ENCODE measurements around the gene CDC73.

Gene CDC73

GRCh38 chr1:193211539-193211938 lies 89.7 kb downstream of the CDC73 start:
- Histone ChIP-seq H3K9me3 (replicated peaks; ENCODE audit: insufficient read depth, low read length) (no peaks in the 10 kb centered on the region), H3K4me2 (ENCODE audit: low read depth, low read length) (peak overlapping the region; percentile 5; the same call in 1 of the 2 replicates), H4K20me1 (ENCODE audit: insufficient read depth, low read length) (no peaks in the 10 kb centered on the region; the same call in 1 of the 2 replicates), H3K27ac (ENCODE audit: low read length) (peak overlapping the region; percentile 2; the same call in 1 of the 2 replicates), H3K4me3 (ENCODE audit: low read length) (no peak overlapping the region), H3K36me3 (replicated peaks; ENCODE audit: insufficient read depth, low read length) (no peaks in the 10 kb centered on the region; the same call in 1 of the 2 replicates), H3K79me2 (ENCODE audit: low read length) (peaks cover 6% of the 10 kb centered on the region; the same call in 1 of the 2 replicates), H3K27me3 (replicated peaks; ENCODE audit: insufficient read depth, low read length) (no peaks in the 10 kb centered on the region), H3K4me1 (ENCODE audit: low read length) (peaks cover 12% of the 10 kb centered on the region), H3K9me2 (replicated peaks; ENCODE audit: insufficient read depth, low read length) (no peaks in the 10 kb centered on the region), H2AFZ (ENCODE audit: low read length) (no peak overlapping the region), H3K9ac (ENCODE audit: low read length) (no peak overlapping the region), H3F3A (ENCODE audit: insufficient read depth, low read length) (peaks cover 11% of the 10 kb centered on the region; the same call in 1 of the 2 replicates)
- no peak for TF ChIP-seq EZH2phosphoT487 (IDR thresholded peaks at IDR 0.05; ENCODE audit: low read length)
- TF ChIP-seq EZH2 (optimal IDR thresholded peaks at IDR 0.05; ENCODE audit: low read depth, low read length), result no peak
- no peak for TF ChIP-seq CTCF (IDR thresholded peaks at IDR 0.05; ENCODE audit: low read length)
- DNase-seq, result peak; percentile 31

GRCh38 chr1:193212637-193213036 lies 90.8 kb downstream of the CDC73 start:
- Histone ChIP-seq H3K9me3 (replicated peaks; ENCODE audit: insufficient read depth, low read length) (no peaks in the 10 kb centered on the region), H3K4me3 (ENCODE audit: low read length) (no peak overlapping the region), H4K20me1 (ENCODE audit: insufficient read depth, low read length) (no peaks in the 10 kb centered on the region; the same call in 1 of the 2 replicates), H3K79me2 (ENCODE audit: low read length) (peaks cover 6% of the 10 kb centered on the region; the same call in 1 of the 2 replicates), H3K9ac (ENCODE audit: low read length) (no peak overlapping the region), H3K27ac (ENCODE audit: low read length) (no peak overlapping the region), H3K36me3 (replicated peaks; ENCODE audit: insufficient read depth, low read length) (no peaks in the 10 kb centered on the region; the same call in 1 of the 2 replicates), H2AFZ (ENCODE audit: low read length) (no peak overlapping the region), H3K4me2 (ENCODE audit: low read depth, low read length) (no peak overlapping the region), H3K27me3 (replicated peaks; ENCODE audit: insufficient read depth, low read length) (no peaks in the 10 kb centered on the region), H3F3A (ENCODE audit: insufficient read depth, low read length) (peaks cover 11% of the 10 kb centered on the region; the same call in 1 of the 2 replicates), H3K4me1 (ENCODE audit: low read length) (peaks cover 12% of the 10 kb centered on the region), H3K9me2 (replicated peaks; ENCODE audit: insufficient read depth, low read length) (no peaks in the 10 kb centered on the region)
- TF ChIP-seq EZH2 (optimal IDR thresholded peaks at IDR 0.05; ENCODE audit: low read depth, low read length) (no peak), CTCF (IDR thresholded peaks at IDR 0.05; ENCODE audit: low read length) (no peak), EZH2phosphoT487 (IDR thresholded peaks at IDR 0.05; ENCODE audit: low read length) (no peak)
- no peak for DNase-seq

GRCh38 chr1:193213998-193214397 lies 92.2 kb downstream of the CDC73 start:
- H3K9me2 ChIP-seq (replicated peaks; ENCODE audit: insufficient read depth, low read length), result no peaks in the 10 kb centered on the region
- DNase-seq, result no peak
- H3F3A ChIP-seq (ENCODE audit: insufficient read depth, low read length), result peaks cover 11% of the 10 kb centered on the region; the same call in 1 of the 2 replicates
- peaks cover 6% of the 10 kb centered on the region; the same call in 1 of the 2 replicates for H3K79me2 ChIP-seq (ENCODE audit: low read length)
- H3K36me3 ChIP-seq (replicated peaks; ENCODE audit: insufficient read depth, low read length), result no peaks in the 10 kb centered on the region; the same call in 1 of the 2 replicates
- no peak overlapping the region for H2AFZ ChIP-seq (ENCODE audit: low read length)
- H4K20me1 ChIP-seq (ENCODE audit: insufficient read depth, low read length), result no peaks in the 10 kb centered on the region; the same call in 1 of the 2 replicates
- H3K27me3 ChIP-seq (replicated peaks; ENCODE audit: insufficient read depth, low read length), result no peaks in the 10 kb centered on the region
- H3K27ac ChIP-seq (ENCODE audit: low read length), result no peak overlapping the region
- H3K4me2 ChIP-seq (ENCODE audit: low read depth, low read length), result no peak overlapping the region
- H3K4me3 ChIP-seq (ENCODE audit: low read length), result no peak overlapping the region
- peaks cover 12% of the 10 kb centered on the region for H3K4me1 ChIP-seq (ENCODE audit: low read length)
- TF ChIP-seq CTCF (IDR thresholded peaks at IDR 0.05; ENCODE audit: low read length), result no peak
- TF ChIP-seq EZH2 (optimal IDR thresholded peaks at IDR 0.05; ENCODE audit: low read depth, low read length), result no peak
- no peak for TF ChIP-seq EZH2phosphoT487 (IDR thresholded peaks at IDR 0.05; ENCODE audit: low read length)
- H3K9ac ChIP-seq (ENCODE audit: low read length), result no peak overlapping the region
- H3K9me3 ChIP-seq (replicated peaks; ENCODE audit: insufficient read depth, low read length), result no peaks in the 10 kb centered on the region

Data from MM.1S (cell line).